Activated naive CD4-positive, alpha-beta T cell treated with anti-CD3 and anti-CD28 coated beads, Interleukin-2, amount 10 ng/mL, durations not matched to agents 7 days and 5 days (primary cell): ENCODE results near the gene ARID5B.
A peak's percentile ranks its signal among the peaks of the same experiment; 100 is the strongest.

Source experiments
- CTCF ChIA-PET: fragments of 350-600 bp; sonication (Branson Sonifier 250); formaldehyde crosslinking; loops from one replicate; lab custom pipeline; 2021; ENCODE audit warnings: antibody characterized with exemption; lab: Charles Lee
- DNase-seq: peaks from one replicate; pipeline ENCODE4 v3.0.0-alpha.2; 2020
- H3K27ac Mint-ChIP-seq: one replicate; pipeline ENCODE4 v1.8.0; 2021; ENCODE audit warnings: mild to moderate bottlenecking, moderate library complexity, mixed read lengths
- H3K27me3 Mint-ChIP-seq: one replicate; pipeline ENCODE4 v1.8.0; 2021; ENCODE audit warnings: mild to moderate bottlenecking, mixed read lengths
- H3K36me3 Mint-ChIP-seq: one replicate; pipeline ENCODE4 v1.8.0; 2021; ENCODE audit warnings: mixed read lengths
- H3K4me1 Mint-ChIP-seq: one replicate; pipeline ENCODE4 v1.8.0; 2021; ENCODE audit warnings: mixed read lengths
- H3K4me3 Mint-ChIP-seq: one replicate; pipeline ENCODE4 v1.8.0; 2021; ENCODE audit warnings: mild to moderate bottlenecking, moderate library complexity, mixed read lengths
- H3K9me3 Mint-ChIP-seq: one replicate; pipeline ENCODE4 v1.8.0; 2021; ENCODE audit warnings: mixed read lengths

The ARID5B gene

GRCh38 chr10:62109587-62110293 is 208.2 kb downstream of the ARID5B start:
- Mint-ChIP-seq H3K4me1 (peaks cover 45% of the 10 kb centered on the region), H3K27me3 (no peaks in the 10 kb centered on the region), H3K36me3 (peaks cover 20% of the 10 kb centered on the region), H3K9me3 (peaks cover 4% of the 10 kb centered on the region), H3K4me3 (no peak overlapping the region), H3K27ac (peak overlapping the region; percentile 53)
- CTCF ChIA-PET = no interaction called here
- DNase-seq = no peak

- Mint-ChIP-seq H3K27me3 (no peaks in the 10 kb centered on the region), H3K36me3 (peaks cover 17% of the 10 kb centered on the region), H3K27ac (no peak overlapping the region), H3K4me1 (peaks cover 28% of the 10 kb centered on the region), H3K4me3 (no peak overlapping the region), H3K9me3 (peaks cover 4% of the 10 kb centered on the region)
- CTCF ChIA-PET = interaction anchor here (0.7 kb wide), 1 partner anchor 49 kb away, joined by 4 read pairs; no protein-coding TSS in a partner anchor
- DNase-seq = no peak
Observed at GRCh38 chr10:62112300-62112699, 210.8 kb downstream of the ARID5B start.

DNA sequence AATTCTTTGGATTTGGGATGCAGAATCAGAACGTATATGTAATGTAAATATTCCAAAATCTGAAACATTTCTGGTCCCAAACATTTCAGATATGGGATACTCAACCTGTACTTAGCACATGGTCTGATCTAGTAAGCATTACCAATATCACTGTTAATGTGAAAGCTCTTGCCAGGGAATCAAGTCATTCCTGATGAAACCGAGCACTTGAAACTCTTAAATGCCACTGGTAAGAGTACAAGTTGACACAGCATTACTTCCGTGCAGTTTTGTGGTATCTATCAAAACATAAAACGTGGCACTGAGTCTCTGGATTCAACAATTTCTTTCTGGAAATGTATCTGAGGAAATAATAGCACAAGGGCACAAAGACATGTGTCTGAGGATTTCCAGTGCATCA is 211.5 kb downstream of the ARID5B start:
- Mint-ChIP-seq H3K4me1 (peaks cover 25% of the 10 kb centered on the region), H3K36me3 (peaks cover 15% of the 10 kb centered on the region), H3K4me3 (no peak overlapping the region), H3K27me3 (no peaks in the 10 kb centered on the region), H3K27ac (no peak overlapping the region), H3K9me3 (peaks cover 4% of the 10 kb centered on the region)
- no peak for DNase-seq
- CTCF ChIA-PET = no interaction called here

GRCh38 chr10:62113680-62114079 is 212.2 kb downstream of the ARID5B start:
- peaks cover 3% of the 10 kb centered on the region for H3K9me3 Mint-ChIP-seq
- CTCF ChIA-PET = no interaction called here
- H3K27ac Mint-ChIP-seq = no peak overlapping the region
- DNase-seq = no peak
- no peak overlapping the region for H3K4me3 Mint-ChIP-seq
- no peaks in the 10 kb centered on the region for H3K27me3 Mint-ChIP-seq
- H3K36me3 Mint-ChIP-seq = peaks cover 12% of the 10 kb centered on the region
- peaks cover 21% of the 10 kb centered on the region for H3K4me1 Mint-ChIP-seq

DNA sequence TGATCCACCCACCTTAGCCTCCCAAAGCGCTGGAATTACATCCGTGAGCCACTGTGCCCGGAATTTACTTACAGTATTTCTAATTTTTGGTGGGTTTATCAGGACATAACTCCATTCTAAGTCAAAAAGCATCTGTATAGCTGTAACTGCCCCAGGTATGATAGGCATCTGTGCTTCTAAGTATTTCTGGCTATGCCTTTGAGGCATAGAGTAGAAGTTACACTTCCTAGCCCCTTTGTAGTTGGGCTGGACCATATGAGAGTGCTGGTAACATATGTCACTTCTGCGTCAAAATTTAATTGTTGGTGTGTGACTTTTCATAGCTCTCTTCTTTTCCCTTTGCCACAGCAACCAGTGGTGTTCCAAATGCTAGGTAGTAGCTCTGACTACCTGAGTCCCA is 213.8 kb downstream of the ARID5B start:
- Mint-ChIP-seq H3K27me3 (no peaks in the 10 kb centered on the region), H3K4me1 (peaks cover 9% of the 10 kb centered on the region), H3K9me3 (peaks cover 7% of the 10 kb centered on the region), H3K36me3 (peaks cover 15% of the 10 kb centered on the region), H3K27ac (no peak overlapping the region), H3K4me3 (no peak overlapping the region)
- CTCF ChIA-PET = no interaction called here
- DNase-seq = no peak

GRCh38 chr10:62115842-62116241 is 214.3 kb downstream of the ARID5B start:
- H3K9me3 Mint-ChIP-seq = peaks cover 8% of the 10 kb centered on the region
- H3K27ac Mint-ChIP-seq = no peak overlapping the region

GRCh38 chr10:62116896-62117295 is 215.4 kb downstream of the ARID5B start:
- Mint-ChIP-seq H3K36me3 (peaks cover 21% of the 10 kb centered on the region), H3K4me1 (peaks cover 17% of the 10 kb centered on the region), H3K27ac (no peak overlapping the region), H3K4me3 (no peak overlapping the region), H3K9me3 (peaks cover 13% of the 10 kb centered on the region), H3K27me3 (no peaks in the 10 kb centered on the region)
- CTCF ChIA-PET = no interaction called here
- no peak for DNase-seq

More at GRCh38 chr10:62115842-62116241, 214.3 kb downstream of the ARID5B start:
- peaks cover 8% of the 10 kb centered on the region for H3K4me1 Mint-ChIP-seq
- H3K4me3 Mint-ChIP-seq = no peak overlapping the region
- CTCF ChIA-PET = no interaction called here
- no peak for DNase-seq
- peaks cover 14% of the 10 kb centered on the region for H3K36me3 Mint-ChIP-seq
- H3K27me3 Mint-ChIP-seq = no peaks in the 10 kb centered on the region

GRCh38 chr10:62121187-62121530 is 219.7 kb downstream of the ARID5B start:
- H3K4me3 Mint-ChIP-seq = no peak overlapping the region
- H3K4me1 Mint-ChIP-seq = peaks cover 19% of the 10 kb centered on the region
- H3K27me3 Mint-ChIP-seq = peaks cover 3% of the 10 kb centered on the region
- CTCF ChIA-PET = no interaction called here
- DNase-seq = no peak
- peaks cover 40% of the 10 kb centered on the region for H3K9me3 Mint-ChIP-seq
- peaks cover 44% of the 10 kb centered on the region for H3K36me3 Mint-ChIP-seq
- H3K27ac Mint-ChIP-seq = peak overlapping the region; percentile 82

DNA sequence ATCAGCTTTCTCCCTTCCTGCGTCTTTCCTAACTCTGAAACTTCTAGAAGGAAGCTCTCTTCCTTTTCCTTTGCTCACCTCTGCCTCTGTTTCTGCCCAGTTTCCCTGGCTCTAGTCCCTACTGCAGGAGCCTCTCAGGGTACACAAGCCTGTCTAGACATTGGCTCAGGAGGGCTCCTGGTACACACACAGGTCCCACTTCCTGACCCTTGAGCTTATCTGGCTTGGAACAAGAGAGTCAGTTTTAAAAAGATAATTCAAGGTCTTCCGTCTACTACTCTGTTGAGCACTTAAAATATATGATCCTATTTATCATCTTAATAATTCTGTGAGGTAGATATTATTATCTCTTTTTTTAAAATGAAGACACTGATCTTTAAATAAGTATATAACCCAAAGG is 226.5 kb downstream of the ARID5B start:
- DNase-seq = no peak
- peaks cover 30% of the 10 kb centered on the region for H3K36me3 Mint-ChIP-seq
- peaks cover 4% of the 10 kb centered on the region for H3K4me1 Mint-ChIP-seq
- CTCF ChIA-PET = interaction anchor here (1.4 to 1.5 kb wide), 2 partner anchors 89 to 117 kb away, joined by 3 to 5 read pairs; no protein-coding TSS in a partner anchor
- H3K27me3 Mint-ChIP-seq = peaks cover 3% of the 10 kb centered on the region
- peaks cover 42% of the 10 kb centered on the region for H3K9me3 Mint-ChIP-seq
- H3K4me3 Mint-ChIP-seq = no peak overlapping the region
- H3K27ac Mint-ChIP-seq = no peak overlapping the region

DNA sequence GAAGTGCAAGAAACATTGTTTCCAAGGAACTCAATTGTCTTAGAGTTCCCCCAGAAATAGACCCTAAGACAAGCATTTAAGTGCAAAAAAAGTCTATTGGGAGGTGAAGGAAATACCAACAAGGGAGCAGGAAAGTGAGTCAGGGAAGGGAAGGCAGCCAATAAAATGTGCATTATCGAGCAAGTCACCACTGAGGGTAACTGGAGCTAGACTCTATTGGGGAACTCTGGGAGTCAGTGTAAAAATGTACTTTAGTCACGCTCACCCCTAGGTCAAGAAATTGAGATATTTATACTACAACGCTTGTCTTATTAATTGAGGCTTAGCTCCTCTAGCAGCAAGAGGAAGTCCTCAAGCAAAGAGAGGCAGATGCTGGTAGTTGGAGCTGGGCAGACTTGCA is 229.4 kb downstream of the ARID5B start:
- H3K27me3 Mint-ChIP-seq = no peaks in the 10 kb centered on the region
- peaks cover 33% of the 10 kb centered on the region for H3K9me3 Mint-ChIP-seq
- peaks cover 4% of the 10 kb centered on the region for H3K4me1 Mint-ChIP-seq
- DNase-seq = no peak
- no peak overlapping the region for H3K27ac Mint-ChIP-seq
- no peak overlapping the region for H3K4me3 Mint-ChIP-seq
- peaks cover 17% of the 10 kb centered on the region for H3K36me3 Mint-ChIP-seq
- CTCF ChIA-PET = interaction anchor here (1.0 kb wide), 1 partner anchor 41 kb away, joined by 4 read pairs; no protein-coding TSS in a partner anchor

DNA sequence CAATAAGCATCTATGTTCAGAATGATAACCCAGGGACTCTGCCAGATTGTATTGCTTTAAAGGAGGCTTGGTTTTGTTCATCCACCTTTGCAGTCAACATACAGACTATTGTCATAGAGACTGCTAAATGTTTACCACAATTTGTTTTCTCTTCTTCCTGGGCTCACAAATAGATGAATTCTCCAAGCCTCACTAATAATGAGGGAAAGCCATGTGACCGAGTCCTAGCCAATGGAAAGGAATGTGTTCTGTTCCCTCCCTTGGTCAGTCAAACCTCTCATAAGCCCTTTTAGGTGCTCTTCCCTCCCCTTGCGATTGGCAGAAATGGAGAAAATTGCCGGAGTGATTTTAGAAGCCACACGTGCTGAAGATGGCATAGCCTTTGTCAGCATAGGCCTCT is 230.2 kb downstream of the ARID5B start:
- Mint-ChIP-seq H3K4me1 (peaks cover 4% of the 10 kb centered on the region), H3K27ac (no peak overlapping the region), H3K36me3 (peaks cover 16% of the 10 kb centered on the region), H3K9me3 (peaks cover 31% of the 10 kb centered on the region), H3K27me3 (no peaks in the 10 kb centered on the region), H3K4me3 (no peak overlapping the region)
- no peak for DNase-seq
- CTCF ChIA-PET = no interaction called here

GRCh38 chr10:62133618-62134017 is 232.1 kb downstream of the ARID5B start:
- CTCF ChIA-PET = no interaction called here
- Mint-ChIP-seq H3K9me3 (peaks cover 36% of the 10 kb centered on the region), H3K27ac (no peak overlapping the region), H3K4me3 (no peak overlapping the region), H3K27me3 (no peaks in the 10 kb centered on the region), H3K36me3 (peaks cover 13% of the 10 kb centered on the region), H3K4me1 (peaks cover 2% of the 10 kb centered on the region)
- no peak for DNase-seq

GRCh38 chr10:62136931-62137330 is 235.4 kb downstream of the ARID5B start:
- CTCF ChIA-PET = no interaction called here
- Mint-ChIP-seq H3K36me3 (peaks cover 17% of the 10 kb centered on the region), H3K27ac (no peak overlapping the region), H3K4me3 (no peak overlapping the region), H3K9me3 (peaks cover 28% of the 10 kb centered on the region), H3K4me1 (peaks cover 3% of the 10 kb centered on the region), H3K27me3 (no peaks in the 10 kb centered on the region)
- DNase-seq = no peak
